ENCODE data around the gene TMEM184B. TPM values are rescaled to one million over a fixed set of nuclear protein-coding genes. Genes with fewer than 3 reads are reported as not detected.

The TMEM184B gene
- total RNA-seq, 1 donor: 30.0 TPM

DNA sequence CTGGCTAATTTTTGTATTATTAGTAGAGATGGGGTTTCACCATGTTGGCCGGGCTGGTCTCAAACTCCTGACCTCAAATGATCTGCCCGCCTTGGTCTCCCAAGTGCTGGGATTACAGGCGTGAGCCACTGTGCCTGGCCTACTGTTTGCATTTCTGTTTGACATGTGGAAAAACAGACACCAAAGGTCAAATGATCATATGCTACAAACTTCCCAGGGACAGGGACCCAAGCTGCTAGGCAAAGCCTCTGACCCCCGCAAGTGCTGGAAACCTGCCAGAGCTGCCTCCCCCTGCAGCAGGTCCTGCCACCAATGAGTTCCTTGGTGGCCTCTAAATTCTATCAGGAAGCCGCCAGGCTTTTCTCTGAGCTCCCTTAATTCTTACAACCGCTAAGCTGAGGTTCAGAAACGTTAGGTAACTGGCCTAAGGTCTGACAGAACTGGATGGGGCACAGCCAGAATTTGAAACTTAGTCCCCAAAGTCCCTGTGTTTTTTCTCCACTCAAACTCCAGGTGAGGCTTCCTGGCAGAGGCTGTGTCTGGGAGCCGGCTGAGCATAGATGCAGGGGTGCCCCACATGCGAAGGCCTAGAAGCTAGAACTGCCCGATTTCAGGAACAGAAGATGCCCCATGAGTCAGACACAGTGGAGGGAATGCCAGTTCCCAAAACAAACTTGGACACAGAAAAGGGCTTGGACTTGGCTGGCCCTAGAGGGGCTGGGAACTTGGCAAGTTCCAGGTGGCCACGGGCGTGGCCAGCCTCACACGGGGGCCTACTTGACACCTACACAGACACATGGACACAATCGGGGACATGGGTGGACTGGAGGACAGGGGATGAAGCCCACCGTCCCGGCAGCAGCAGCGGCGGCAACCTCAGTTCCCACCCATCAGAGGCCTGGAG is 37.1 kb upstream of the TMEM184B start:
- H3K36me3 ChIP-seq (ENCODE audit: insufficient read depth, low read length): peaks cover 64% of the 10 kb centered on the region
- no peak overlapping the region for H2AFZ ChIP-seq (ENCODE audit: low read length)
- H3K79me2 ChIP-seq (ENCODE audit: insufficient read depth, low read length): peaks cover 100% of the 10 kb centered on the region
- no peaks in the 10 kb centered on the region for H3K9me3 ChIP-seq (ENCODE audit: low read depth, low read length)
- H3K27ac ChIP-seq (ENCODE audit: low read depth, low read length): peak overlapping the region; percentile 81
- H4K20me1 ChIP-seq (ENCODE audit: insufficient read depth, low read length): peaks cover 96% of the 10 kb centered on the region
- H3K4me3 ChIP-seq (ENCODE audit: insufficient read depth, low read length): no peak overlapping the region
- peaks cover 63% of the 10 kb centered on the region for H3K4me1 ChIP-seq (ENCODE audit: insufficient read depth, low read length)
- TF ChIP-seq, protein P1, sequence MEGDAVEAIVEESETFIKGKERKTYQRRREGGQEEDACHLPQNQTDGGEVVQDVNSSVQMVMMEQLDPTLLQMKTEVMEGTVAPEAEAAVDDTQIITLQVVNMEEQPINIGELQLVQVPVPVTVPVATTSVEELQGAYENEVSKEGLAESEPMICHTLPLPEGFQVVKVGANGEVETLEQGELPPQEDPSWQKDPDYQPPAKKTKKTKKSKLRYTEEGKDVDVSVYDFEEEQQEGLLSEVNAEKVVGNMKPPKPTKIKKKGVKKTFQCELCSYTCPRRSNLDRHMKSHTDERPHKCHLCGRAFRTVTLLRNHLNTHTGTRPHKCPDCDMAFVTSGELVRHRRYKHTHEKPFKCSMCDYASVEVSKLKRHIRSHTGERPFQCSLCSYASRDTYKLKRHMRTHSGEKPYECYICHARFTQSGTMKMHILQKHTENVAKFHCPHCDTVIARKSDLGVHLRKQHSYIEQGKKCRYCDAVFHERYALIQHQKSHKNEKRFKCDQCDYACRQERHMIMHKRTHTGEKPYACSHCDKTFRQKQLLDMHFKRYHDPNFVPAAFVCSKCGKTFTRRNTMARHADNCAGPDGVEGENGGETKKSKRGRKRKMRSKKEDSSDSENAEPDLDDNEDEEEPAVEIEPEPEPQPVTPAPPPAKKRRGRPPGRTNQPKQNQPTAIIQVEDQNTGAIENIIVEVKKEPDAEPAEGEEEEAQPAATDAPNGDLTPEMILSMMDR (IDR thresholded peaks at IDR 0.05; ENCODE audit: extremely low read depth, low read depth, low read length): no peak
- H3K4me2 ChIP-seq (ENCODE audit: insufficient read depth, low read length): peak overlapping the region; percentile 46
- no peaks in the 10 kb centered on the region for H3K27me3 ChIP-seq (ENCODE audit: insufficient read depth, low read length)
- DNase-seq (ENCODE audit: insufficient read length, low spot score, missing footprints): peak; percentile 44

DNA sequence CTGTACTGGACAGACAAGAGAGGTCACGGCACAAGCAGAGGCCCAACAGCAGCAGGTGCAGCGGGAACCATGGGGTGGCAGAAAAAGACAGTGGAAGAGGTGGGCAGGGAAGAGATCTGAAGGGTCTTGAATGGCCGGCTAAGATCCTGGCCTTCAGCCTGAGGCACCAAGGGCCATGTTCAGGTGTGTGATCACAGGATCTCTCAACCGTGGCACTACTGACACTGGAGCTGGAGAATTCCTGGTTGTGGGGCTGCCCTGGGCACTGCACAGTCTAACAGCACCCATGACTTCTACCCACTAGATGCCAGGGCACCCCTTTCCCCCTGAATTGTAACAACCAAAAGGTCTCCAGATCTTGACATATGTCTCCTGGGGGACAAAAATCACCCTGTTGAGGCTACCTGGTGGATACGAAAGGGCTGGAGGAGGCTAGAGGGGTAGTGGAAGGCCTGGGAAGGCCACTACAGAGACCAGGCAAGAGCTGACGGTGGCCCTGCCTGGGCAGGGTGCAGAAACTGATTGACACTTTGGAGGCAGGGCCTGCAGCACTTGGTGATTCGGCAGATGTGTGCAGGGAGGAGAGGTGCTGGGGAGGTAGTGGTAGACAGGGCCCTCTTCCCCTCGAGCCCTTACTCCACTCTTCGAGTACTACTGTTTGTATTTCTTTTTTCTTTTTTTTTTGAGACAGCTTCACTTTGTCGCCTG is 36.1 kb upstream of the TMEM184B start:
- no peak overlapping the region for H3K4me2 ChIP-seq (ENCODE audit: insufficient read depth, low read length)
- peak overlapping the region; percentile 81 for H3K27ac ChIP-seq (ENCODE audit: low read depth, low read length)
- H3K27me3 ChIP-seq (ENCODE audit: insufficient read depth, low read length): no peaks in the 10 kb centered on the region
- TF ChIP-seq, protein P1 (IDR thresholded peaks at IDR 0.05; ENCODE audit: extremely low read depth, low read depth, low read length): no peak
- H3K9me3 ChIP-seq (ENCODE audit: low read depth, low read length): no peaks in the 10 kb centered on the region
- peaks cover 96% of the 10 kb centered on the region for H4K20me1 ChIP-seq (ENCODE audit: insufficient read depth, low read length)
- peaks cover 100% of the 10 kb centered on the region for H3K79me2 ChIP-seq (ENCODE audit: insufficient read depth, low read length)
- H3K4me3 ChIP-seq (ENCODE audit: insufficient read depth, low read length): no peak overlapping the region
- peaks cover 61% of the 10 kb centered on the region for H3K4me1 ChIP-seq (ENCODE audit: insufficient read depth, low read length)
- no peak overlapping the region for H2AFZ ChIP-seq (ENCODE audit: low read length)
- DNase-seq (ENCODE audit: insufficient read length, low spot score, missing footprints): peak; percentile 26
- peaks cover 74% of the 10 kb centered on the region for H3K36me3 ChIP-seq (ENCODE audit: insufficient read depth, low read length)

DNA sequence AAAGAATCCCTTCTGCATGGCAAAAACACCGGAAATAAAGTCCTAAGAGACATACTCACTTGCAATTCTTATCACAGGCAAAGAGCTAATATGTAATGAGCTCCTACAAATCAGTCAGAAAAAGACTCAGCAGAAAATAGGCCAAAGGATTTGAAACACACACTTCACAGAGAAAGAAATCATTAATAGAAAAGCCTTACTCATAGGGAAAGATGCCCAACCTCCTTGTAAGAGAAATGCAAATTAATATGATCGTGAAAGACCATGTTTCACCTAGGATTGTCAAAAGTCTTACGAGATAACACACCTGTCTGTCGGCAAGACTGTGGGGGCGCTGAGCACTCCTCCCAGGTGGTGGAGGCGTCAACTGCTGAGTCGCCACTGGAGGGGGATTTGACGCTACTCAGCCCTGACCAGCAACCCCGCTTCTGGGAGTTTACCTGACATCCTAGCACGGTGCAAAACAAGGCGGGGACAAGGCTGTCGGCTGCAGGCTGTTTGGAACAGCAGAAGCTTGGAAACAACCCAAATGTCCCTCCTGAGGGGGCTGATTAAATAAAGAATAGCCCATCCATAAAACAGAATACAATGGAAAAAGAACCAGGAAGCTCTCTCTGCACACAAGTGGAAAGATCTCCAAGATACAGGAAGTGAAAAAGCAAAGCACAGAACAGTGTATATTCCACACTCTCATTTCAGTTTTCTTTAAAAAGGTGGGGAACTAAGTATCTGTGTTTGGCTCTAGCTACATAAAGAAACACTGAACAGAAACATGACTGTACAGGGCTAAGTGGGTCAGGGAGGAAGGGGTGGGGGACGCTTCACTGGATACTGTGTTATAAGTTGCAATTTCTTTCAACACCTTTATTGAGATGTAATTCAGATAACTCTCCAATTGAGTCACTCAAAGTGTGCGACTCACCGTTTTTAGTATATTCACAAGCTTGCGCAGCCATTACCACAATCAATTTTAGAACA is 33.0 kb upstream of the TMEM184B start:
- DNase-seq (ENCODE audit: insufficient read length, low spot score, missing footprints): peak; percentile 85
- TF ChIP-seq, protein P1 (IDR thresholded peaks at IDR 0.05; ENCODE audit: extremely low read depth, low read depth, low read length): no peak
- no peaks in the 10 kb centered on the region for H3K27me3 ChIP-seq (ENCODE audit: insufficient read depth, low read length)
- H2AFZ ChIP-seq (ENCODE audit: low read length): no peak overlapping the region
- peaks cover 34% of the 10 kb centered on the region for H3K4me1 ChIP-seq (ENCODE audit: insufficient read depth, low read length)
- H3K79me2 ChIP-seq (ENCODE audit: insufficient read depth, low read length): peaks cover 100% of the 10 kb centered on the region
- H3K4me3 ChIP-seq (ENCODE audit: insufficient read depth, low read length): no peak overlapping the region
- H4K20me1 ChIP-seq (ENCODE audit: insufficient read depth, low read length): peaks cover 85% of the 10 kb centered on the region
- peak overlapping the region; percentile 13 for H3K4me2 ChIP-seq (ENCODE audit: insufficient read depth, low read length)
- peak overlapping the region; percentile 18 for H3K27ac ChIP-seq (ENCODE audit: low read depth, low read length)
- no peaks in the 10 kb centered on the region for H3K9me3 ChIP-seq (ENCODE audit: low read depth, low read length)
- peaks cover 81% of the 10 kb centered on the region for H3K36me3 ChIP-seq (ENCODE audit: insufficient read depth, low read length)
